DMS114 treated with DMSO at 0.1 percent for 48 hours (cell line): ENCODE data around the gene RNF6.

Source experiments
- DNase-seq: peaks from one replicate; lab custom pipeline; 2025; ENCODE audit not compliant: unreplicated experiment; lab: John Stamatoyannopoulos, UW

Gene RNF6

DNA sequence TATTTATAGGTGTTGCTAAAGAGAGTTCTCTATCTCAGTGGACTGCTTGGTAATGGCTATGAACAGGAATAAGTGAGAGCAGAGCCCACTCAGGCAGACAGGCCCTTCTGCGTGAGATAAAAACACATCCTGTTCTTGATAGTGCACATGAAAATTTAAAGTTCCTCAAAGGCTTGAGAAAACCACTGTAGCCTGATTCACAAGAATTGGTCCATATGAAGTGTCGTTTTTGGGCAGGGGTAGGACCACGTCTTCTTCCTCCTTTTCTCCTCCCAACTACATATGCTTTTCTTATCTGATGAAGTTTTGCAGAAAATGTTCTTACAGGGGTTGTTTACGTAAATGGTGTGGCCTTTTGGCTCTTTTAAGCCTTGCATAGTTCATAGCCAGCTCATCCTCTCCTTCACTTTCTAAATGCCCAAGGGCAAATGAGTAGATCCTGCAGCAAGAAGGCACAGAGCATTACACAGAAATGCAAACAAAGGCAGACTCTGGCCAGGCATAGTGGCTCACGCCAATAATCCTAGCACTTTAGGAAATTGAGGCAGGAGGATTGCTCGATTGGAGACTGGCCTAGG lies 53.8 kb downstream of the RNF6 start:
- no peak for DNase-seq

DNA sequence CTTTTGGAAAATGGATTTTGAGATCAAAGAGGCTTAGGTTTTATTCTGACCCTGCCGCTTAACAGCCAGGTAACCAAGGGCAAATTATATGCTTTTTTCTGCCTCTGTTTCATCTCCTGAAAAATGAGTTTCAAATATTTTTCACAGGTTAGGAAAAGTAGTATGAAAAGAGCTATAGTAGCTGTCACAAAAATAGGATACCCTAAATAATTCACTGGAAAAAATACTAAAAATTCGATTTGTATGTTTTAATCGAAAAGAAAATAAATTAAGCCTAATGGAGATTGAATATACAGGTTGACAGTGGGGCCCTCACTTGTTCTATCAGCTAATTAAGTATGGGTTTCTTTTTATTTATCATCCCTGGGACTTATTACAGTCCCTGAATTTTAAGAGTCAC lies 58.3 kb downstream of the RNF6 start:
- no peak for DNase-seq
